Measurements from ENCODE around the gene PDE4DIP. TPM values are rescaled to one million over a fixed set of nuclear protein-coding genes. Genes with fewer than 3 reads are reported as not detected.
A peak's percentile ranks its signal among the peaks of the same experiment; 100 is the strongest.
"Not testable (repeated sequence)": the region's sequence is repeated elsewhere in the genome, so short reads cannot be mapped to it uniquely, and the experiment has no call there.

Gene PDE4DIP
- total RNA-seq = 26.8 and 30.3 TPM in 2 replicates
- long read RNA-seq, full-length matches to known transcripts = 20 of 41 reads
- long read RNA-seq, partial matches to known transcripts = 18 of 41 reads
- long read RNA-seq, other reads (novel, unspliced or antisense) = 3 of 41 reads

GRCh38 chr1:148844220-148844619 lies at the start of gene PDE4DIP:
PDE4DIP (plus strand) TSS chr1:148844428; CDS start chr1:148844775, 347 bp downstream.
- not testable (repeated sequence) for DNase-seq (ENCODE audit: low spot score, unreplicated experiment); H3K9me3 Mint-ChIP-seq (ENCODE audit: low read depth)
- peak within 1 kb of the TSS; percentile 45 for H3K4me3 Mint-ChIP-seq (ENCODE audit: low read depth)

GRCh38 chr1:148808268-148808928 lies 35.8 kb upstream of the PDE4DIP start:
- DNase-seq (ENCODE audit: low spot score, unreplicated experiment); H3K27ac Mint-ChIP-seq; H3K9me3 Mint-ChIP-seq (ENCODE audit: low read depth); H3K36me3 Mint-ChIP-seq (ENCODE audit: insufficient read depth); H3K27me3 Mint-ChIP-seq; H3K4me3 Mint-ChIP-seq (ENCODE audit: low read depth); H3K4me1 Mint-ChIP-seq (ENCODE audit: low read depth): not testable (repeated sequence)

More at GRCh38 chr1:148844220-148844619, at the start of gene PDE4DIP:
- H3K36me3 Mint-ChIP-seq (ENCODE audit: insufficient read depth); H3K4me1 Mint-ChIP-seq (ENCODE audit: low read depth); H3K27ac Mint-ChIP-seq; H3K27me3 Mint-ChIP-seq: not testable (repeated sequence)

GRCh38 chr1:148808929-148809283 lies 35.3 kb upstream of the PDE4DIP start:
- not testable (repeated sequence) for H3K36me3 Mint-ChIP-seq (ENCODE audit: insufficient read depth); DNase-seq (ENCODE audit: low spot score, unreplicated experiment); H3K27ac Mint-ChIP-seq; H3K4me1 Mint-ChIP-seq (ENCODE audit: low read depth); H3K4me3 Mint-ChIP-seq (ENCODE audit: low read depth); H3K9me3 Mint-ChIP-seq (ENCODE audit: low read depth); H3K27me3 Mint-ChIP-seq

- H3K4me1 Mint-ChIP-seq (ENCODE audit: low read depth); H3K4me3 Mint-ChIP-seq (ENCODE audit: low read depth); H3K27me3 Mint-ChIP-seq; H3K9me3 Mint-ChIP-seq (ENCODE audit: low read depth); H3K36me3 Mint-ChIP-seq (ENCODE audit: insufficient read depth); H3K27ac Mint-ChIP-seq; DNase-seq (ENCODE audit: low spot score, unreplicated experiment): not testable (repeated sequence)
Observed at GRCh38 chr1:148822180-148822579, 22.0 kb upstream of the PDE4DIP start.

- DNase-seq (ENCODE audit: low spot score, unreplicated experiment); H3K27ac Mint-ChIP-seq; H3K4me3 Mint-ChIP-seq (ENCODE audit: low read depth): not testable (repeated sequence)
Observed at GRCh38 chr1:148823822-148824221, 20.4 kb upstream of the PDE4DIP start.

DNA sequence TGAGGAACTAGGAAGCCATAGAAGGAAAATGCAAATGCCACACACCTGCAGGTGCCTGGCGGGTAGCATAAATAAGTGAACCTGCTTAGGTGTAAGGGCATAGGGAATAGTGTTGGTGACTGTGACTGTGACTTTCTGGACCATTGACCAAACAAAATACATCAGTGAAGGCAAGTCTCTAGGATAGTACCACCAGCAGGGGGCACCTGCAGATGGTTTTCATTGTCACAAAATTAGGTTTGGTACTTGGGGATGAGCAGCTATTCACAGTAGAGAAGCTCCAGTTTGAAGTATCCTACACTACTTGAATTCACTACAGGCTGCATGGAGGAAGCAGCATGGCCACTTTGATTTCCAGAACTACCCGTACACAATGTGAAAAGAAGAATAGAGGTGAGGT lies 19.2 kb upstream of the PDE4DIP start:
- H3K27ac Mint-ChIP-seq = not testable (repeated sequence)

More at GRCh38 chr1:148823822-148824221, 20.4 kb upstream of the PDE4DIP start:
- H3K27me3 Mint-ChIP-seq; H3K4me1 Mint-ChIP-seq (ENCODE audit: low read depth); H3K9me3 Mint-ChIP-seq (ENCODE audit: low read depth); H3K36me3 Mint-ChIP-seq (ENCODE audit: insufficient read depth): not testable (repeated sequence)

DNA sequence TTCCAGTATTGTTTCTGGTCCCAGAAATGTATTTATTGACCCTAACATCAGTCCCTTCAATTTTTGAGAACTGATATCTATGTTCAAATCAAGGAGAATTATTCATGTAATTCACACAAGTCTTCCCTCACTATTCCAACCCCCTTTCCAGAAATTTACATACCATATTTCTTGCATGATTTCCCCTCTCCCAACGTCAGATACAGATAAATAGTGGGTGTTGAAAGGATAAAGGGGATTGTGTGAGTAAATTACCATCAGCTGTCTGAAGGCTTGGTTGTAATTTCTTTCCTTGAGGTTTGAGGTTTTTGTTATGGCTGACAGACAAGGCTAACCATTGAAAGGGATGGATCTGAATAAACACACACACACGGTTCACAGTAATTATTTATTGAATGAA lies 15.7 kb upstream of the PDE4DIP start:
- not testable (repeated sequence) for DNase-seq (ENCODE audit: low spot score, unreplicated experiment); H3K4me1 Mint-ChIP-seq (ENCODE audit: low read depth); H3K27ac Mint-ChIP-seq; H3K9me3 Mint-ChIP-seq (ENCODE audit: low read depth); H3K27me3 Mint-ChIP-seq; H3K36me3 Mint-ChIP-seq (ENCODE audit: insufficient read depth); H3K4me3 Mint-ChIP-seq (ENCODE audit: low read depth)

More for the DNA sequence above, 19.2 kb upstream of the PDE4DIP start:
- not testable (repeated sequence) for H3K27me3 Mint-ChIP-seq; H3K9me3 Mint-ChIP-seq (ENCODE audit: low read depth); H3K4me3 Mint-ChIP-seq (ENCODE audit: low read depth); H3K36me3 Mint-ChIP-seq (ENCODE audit: insufficient read depth); H3K4me1 Mint-ChIP-seq (ENCODE audit: low read depth); DNase-seq (ENCODE audit: low spot score, unreplicated experiment)

DNA sequence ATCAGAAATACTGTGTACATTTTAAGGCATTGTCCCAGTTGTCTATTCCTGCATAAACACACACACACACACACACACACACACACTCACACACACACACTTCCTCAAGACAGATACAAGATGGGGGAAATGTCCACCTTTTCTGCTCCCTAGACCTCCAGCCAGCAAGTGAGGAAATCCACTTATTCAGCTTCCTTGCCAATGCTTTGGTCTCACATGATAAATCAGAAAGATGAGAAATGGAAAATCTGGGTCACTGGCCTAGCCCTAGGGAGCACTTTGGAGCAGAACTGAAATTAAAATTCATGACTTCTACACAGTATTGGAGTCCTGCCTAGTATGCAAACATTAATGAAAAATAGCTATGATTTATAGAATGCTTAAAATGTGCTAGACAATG lies 15.3 kb upstream of the PDE4DIP start:
- H3K4me1 Mint-ChIP-seq (ENCODE audit: low read depth); H3K27me3 Mint-ChIP-seq; H3K27ac Mint-ChIP-seq; H3K9me3 Mint-ChIP-seq (ENCODE audit: low read depth); DNase-seq (ENCODE audit: low spot score, unreplicated experiment); H3K4me3 Mint-ChIP-seq (ENCODE audit: low read depth); H3K36me3 Mint-ChIP-seq (ENCODE audit: insufficient read depth): not testable (repeated sequence)

DNA sequence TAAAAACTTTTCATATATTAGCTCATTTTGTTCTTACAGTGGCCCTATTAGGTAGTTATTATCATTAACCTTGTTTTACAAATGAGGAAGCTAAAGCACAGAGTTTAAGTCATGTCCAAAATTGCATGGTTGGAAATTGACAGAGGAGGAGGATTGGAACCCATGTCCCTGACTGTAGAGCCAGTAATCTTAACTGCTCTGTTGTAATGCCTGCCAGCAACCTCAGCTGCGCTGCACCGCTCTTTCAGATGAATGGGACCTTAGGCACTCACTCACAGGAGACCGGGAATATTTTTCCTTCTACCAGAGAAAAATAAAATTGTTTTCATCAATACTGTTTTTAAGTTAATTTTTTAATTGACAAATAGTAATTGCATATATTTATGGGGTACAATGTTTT lies 14.9 kb upstream of the PDE4DIP start:
- H3K9me3 Mint-ChIP-seq (ENCODE audit: low read depth); H3K27ac Mint-ChIP-seq; DNase-seq (ENCODE audit: low spot score, unreplicated experiment); H3K36me3 Mint-ChIP-seq (ENCODE audit: insufficient read depth); H3K4me1 Mint-ChIP-seq (ENCODE audit: low read depth); H3K27me3 Mint-ChIP-seq; H3K4me3 Mint-ChIP-seq (ENCODE audit: low read depth): not testable (repeated sequence)

DNA sequence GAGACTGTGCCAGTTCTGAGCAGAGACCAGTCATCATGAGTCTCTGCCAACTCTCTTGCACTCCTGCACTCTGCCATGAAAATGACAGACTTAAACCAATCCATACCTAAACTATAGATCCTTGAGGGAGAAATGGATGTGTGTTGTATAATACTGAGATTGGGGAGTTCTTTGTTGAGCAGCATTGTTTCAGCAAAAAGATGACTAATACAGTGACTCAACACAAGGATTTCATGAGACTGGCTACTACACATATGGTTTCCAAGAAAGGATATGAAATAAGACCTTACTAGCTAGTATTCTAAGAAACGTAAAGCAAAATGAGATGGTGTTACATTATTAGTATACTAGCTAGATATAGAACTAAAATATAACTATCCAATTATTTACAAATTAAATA lies 3.0 kb upstream of the PDE4DIP start:
- not testable (repeated sequence) for H3K9me3 Mint-ChIP-seq (ENCODE audit: low read depth); DNase-seq (ENCODE audit: low spot score, unreplicated experiment); H3K4me3 Mint-ChIP-seq (ENCODE audit: low read depth); H3K27ac Mint-ChIP-seq; H3K36me3 Mint-ChIP-seq (ENCODE audit: insufficient read depth); H3K27me3 Mint-ChIP-seq; H3K4me1 Mint-ChIP-seq (ENCODE audit: low read depth)

- H3K27me3 Mint-ChIP-seq; H3K27ac Mint-ChIP-seq; H3K36me3 Mint-ChIP-seq (ENCODE audit: insufficient read depth); H3K4me1 Mint-ChIP-seq (ENCODE audit: low read depth); DNase-seq (ENCODE audit: low spot score, unreplicated experiment); H3K9me3 Mint-ChIP-seq (ENCODE audit: low read depth); H3K4me3 Mint-ChIP-seq (ENCODE audit: low read depth): not testable (repeated sequence)
Observed at GRCh38 chr1:148844651-148845050, 423 bp downstream of the PDE4DIP start.

DNA sequence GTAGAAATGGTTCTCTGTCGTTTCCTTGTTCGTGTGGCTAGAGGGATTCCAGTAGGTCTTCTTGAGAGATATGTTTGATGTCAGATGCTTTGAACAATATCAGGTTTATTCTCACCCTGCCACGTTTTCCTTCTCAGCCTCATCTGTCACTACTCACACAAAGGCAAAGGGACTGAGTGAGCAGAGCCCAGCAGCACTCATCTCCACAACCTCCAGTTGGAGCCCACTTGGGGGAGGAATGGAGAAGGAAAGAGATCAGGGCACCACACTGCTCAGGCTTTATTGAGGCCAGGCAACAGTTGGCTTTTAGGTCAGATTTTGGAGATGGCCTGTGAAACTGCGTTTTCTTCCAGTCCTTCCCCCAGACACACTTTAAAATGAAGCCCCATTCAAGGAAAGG lies 840 bp downstream of the PDE4DIP start:
- H3K4me1 Mint-ChIP-seq (ENCODE audit: low read depth) = not testable (repeated sequence)

DNA sequence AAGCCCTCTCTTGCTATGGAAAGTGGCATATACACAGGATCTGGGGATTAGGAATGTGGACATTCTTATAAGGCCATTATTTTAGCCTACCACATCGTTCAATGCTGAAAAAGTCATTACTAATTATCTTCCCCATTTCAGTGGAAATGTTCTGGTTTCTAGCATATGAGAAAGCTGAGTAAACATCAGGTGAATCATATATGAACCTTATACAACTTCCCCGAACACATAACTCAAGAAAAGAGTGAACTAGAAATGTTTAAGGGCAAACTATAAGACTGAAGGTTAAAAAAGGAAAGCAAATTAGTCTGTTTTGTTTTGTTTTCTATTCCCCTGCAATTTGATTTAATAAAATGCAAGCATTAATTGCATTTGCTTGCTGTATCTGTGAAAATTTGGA lies 6.1 kb downstream of the PDE4DIP start:
- DNase-seq (ENCODE audit: low spot score, unreplicated experiment); H3K27ac Mint-ChIP-seq; H3K9me3 Mint-ChIP-seq (ENCODE audit: low read depth); H3K4me1 Mint-ChIP-seq (ENCODE audit: low read depth); H3K36me3 Mint-ChIP-seq (ENCODE audit: insufficient read depth); H3K4me3 Mint-ChIP-seq (ENCODE audit: low read depth); H3K27me3 Mint-ChIP-seq: not testable (repeated sequence)

More for the DNA sequence above, 840 bp downstream of the PDE4DIP start:
- not testable (repeated sequence) for H3K9me3 Mint-ChIP-seq (ENCODE audit: low read depth); H3K36me3 Mint-ChIP-seq (ENCODE audit: insufficient read depth); DNase-seq (ENCODE audit: low spot score, unreplicated experiment); H3K4me3 Mint-ChIP-seq (ENCODE audit: low read depth); H3K27me3 Mint-ChIP-seq; H3K27ac Mint-ChIP-seq

DNA sequence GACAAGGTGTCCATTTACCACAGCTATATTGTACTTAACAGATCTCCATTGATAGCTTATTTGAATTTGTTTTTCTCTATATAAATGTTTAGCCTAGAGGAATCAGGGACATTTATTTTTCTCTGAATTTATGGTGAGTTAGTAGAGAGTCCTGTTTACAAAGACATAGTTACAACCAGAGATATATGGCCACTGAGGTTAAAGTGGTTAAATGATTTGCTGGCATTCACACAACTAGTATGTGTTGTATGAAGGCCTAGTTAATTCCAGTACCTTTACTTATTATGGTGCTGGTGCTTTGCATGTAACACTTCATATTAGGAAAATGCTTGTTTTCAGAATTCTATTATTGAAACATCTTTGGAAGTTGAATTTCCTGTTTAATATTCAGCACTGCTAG lies 6.6 kb downstream of the PDE4DIP start:
- not testable (repeated sequence) for DNase-seq (ENCODE audit: low spot score, unreplicated experiment); H3K27ac Mint-ChIP-seq; H3K9me3 Mint-ChIP-seq (ENCODE audit: low read depth); H3K36me3 Mint-ChIP-seq (ENCODE audit: insufficient read depth); H3K4me3 Mint-ChIP-seq (ENCODE audit: low read depth); H3K27me3 Mint-ChIP-seq; H3K4me1 Mint-ChIP-seq (ENCODE audit: low read depth)
